HG03571 (cell line): ENCODE results near the gene GLT8D2.

Experiments used
- ATAC-seq: cut with Tn5 transposase; IDR thresholded peaks from one replicate; pipeline ENCODE4 v1.9.1; 2021; ENCODE audit not compliant: unreplicated experiment

The GLT8D2 gene

DNA sequence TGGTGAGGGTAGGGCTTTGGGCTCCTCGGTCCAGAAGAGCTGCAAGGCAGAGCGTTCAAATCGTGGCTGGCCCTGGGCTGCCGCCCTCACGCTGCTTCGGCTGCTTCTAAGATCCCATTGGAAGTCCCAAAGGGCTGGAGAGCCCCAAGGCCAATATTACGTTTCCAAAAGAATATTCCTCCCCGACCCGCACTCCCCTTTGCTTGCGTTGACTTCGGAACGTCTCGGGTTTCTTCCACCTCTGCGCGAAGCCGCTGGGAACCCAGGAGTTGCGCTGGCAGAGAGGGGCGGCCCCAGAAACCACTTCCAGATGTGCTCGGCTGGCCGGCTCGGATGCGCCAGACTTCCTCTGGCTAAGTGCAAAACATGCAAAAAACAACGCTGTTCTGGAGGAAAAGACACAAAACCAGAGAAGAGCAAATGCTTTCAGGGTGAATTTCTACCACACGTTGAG, at the start of gene GLT8D2:
Gene GLT8D2 (minus strand): TSS at position 285 of the 454 bp plus-strand sequence. CDS start 30,539 bp downstream, outside the sequence.
- ATAC-seq = no peak

GRCh38 chr12:104097954-104098353, 48.0 kb upstream of the GLT8D2 start:
- ATAC-seq = no peak

DNA sequence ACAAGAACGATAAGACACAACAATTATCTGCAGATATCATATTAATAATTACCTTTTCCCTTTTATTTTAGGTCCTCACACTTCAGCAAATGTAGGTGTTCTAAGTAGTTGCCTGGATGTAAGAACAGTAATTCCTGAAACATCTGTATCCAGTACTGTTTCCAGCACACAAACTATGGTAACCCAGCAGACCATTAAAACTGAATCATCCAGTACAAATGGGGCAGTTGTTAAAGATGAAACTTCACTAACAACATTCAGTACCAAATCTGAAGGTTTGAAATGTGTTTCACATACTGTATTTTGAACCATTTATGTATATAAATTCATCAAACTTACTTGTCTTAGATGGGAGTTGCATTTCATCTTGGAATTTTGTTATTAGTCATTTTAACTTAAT, 45.3 kb upstream of the GLT8D2 start:
- ATAC-seq = no peak

DNA sequence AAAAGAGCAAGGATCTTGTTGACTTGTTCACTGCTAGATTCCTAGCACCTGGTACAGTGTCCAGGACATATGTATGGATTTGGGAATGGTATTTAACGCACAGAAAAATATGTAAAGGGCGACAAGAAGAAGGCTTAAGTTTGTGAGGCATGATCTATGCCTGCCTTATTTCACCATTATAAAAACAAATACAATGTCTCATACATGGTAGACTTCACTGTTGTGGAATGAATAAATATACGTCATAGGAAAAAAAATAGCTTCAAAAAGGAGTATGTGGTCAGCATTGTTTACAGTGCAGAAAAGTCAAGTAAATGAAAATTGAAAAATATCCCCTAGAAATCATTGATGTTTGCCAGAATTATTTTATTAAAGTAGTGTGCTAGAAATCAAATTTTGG, 44.3 kb upstream of the GLT8D2 start:
- ATAC-seq = no peak

DNA sequence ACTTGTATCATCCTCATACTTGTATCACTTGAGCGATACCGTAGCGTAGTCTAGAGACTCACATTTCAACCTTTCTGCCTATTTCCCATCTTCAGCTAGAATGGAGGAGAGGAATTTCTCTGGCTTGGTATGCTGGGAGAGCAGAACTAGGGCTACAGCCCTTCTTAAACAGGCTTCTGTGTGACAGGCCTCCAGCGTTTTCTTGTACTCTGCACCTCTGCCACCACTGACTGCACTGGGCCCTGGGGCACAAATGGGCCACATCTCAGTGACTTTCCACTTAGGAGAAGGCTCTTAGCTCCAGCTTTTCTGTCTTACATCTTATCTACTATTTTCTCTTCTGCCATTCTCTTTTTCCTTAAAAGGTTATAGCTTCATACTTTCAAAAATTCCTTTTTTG, 41.1 kb upstream of the GLT8D2 start:
- ATAC-seq = no peak

GRCh38 chr12:104090685-104091084, 40.7 kb upstream of the GLT8D2 start:
- no peak for ATAC-seq

GRCh38 chr12:104083769-104084475, 33.9 kb upstream of the GLT8D2 start:
- no peak for ATAC-seq

DNA sequence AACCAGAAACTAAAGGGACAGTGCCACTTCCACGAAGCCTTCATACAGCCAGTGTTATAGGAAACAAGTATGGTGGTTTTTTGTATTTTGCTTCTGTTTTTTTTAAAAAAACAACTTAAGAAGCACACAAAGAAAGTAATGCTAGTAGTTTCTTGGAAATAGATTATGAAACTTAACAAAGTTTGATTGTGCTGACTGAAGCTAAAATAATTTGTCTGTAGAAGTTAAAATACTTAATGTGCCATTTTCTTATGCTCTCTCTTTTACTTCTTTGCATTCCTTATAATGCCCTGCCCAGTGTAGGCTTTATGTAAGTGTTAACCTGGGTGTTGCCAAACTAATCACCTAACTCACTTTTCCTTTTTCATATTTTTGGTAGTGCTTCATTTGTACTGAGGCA, 30.8 kb upstream of the GLT8D2 start:
- no peak for ATAC-seq

DNA sequence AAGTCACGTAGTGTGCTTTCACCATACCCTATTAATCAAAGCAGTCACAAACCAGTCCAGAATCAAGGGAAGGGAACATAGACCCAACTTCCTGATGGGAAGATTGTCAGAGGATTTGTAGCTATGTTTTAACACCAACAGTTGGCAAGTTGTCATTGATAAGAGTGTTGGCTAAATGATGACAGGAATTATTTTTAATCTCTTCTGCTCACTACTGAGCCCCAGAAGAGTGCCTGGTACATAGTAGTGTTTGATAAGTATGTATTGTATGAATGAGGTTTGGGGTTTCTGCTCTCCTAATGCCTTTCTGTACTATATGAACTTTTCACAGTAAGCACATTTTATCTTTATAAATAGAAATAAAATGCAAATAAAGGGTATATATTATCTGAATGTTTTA, 29.0 kb upstream of the GLT8D2 start:
- ATAC-seq = no peak

- ATAC-seq = no peak
These were observed 23.7 kb upstream of the GLT8D2 start for GRCh38 chr12:104073699-104074098.

GRCh38 chr12:104072099-104072498, 22.1 kb upstream of the GLT8D2 start:
- no peak for ATAC-seq

GRCh38 chr12:104064842-104065427, 14.9 kb upstream of the GLT8D2 start:
- no peak for ATAC-seq

- ATAC-seq = peak; percentile 86
These were observed 14.2 kb upstream of the GLT8D2 start, which contains the start of gene HCFC2 for GRCh38 chr12:104064031-104064841. Gene HCFC2 (plus strand): TSS chr12:104064531. CDS start chr12:104064561, 30 bp downstream.

- ATAC-seq = peak; percentile 32
These were observed 13.7 kb upstream of the GLT8D2 start for GRCh38 chr12:104063712-104064030.

GRCh38 chr12:104060791-104061190, 10.8 kb upstream of the GLT8D2 start:
- ATAC-seq = no peak

- ATAC-seq = no peak
These were observed 10.0 kb upstream of the GLT8D2 start for GRCh38 chr12:104059963-104060362.

DNA sequence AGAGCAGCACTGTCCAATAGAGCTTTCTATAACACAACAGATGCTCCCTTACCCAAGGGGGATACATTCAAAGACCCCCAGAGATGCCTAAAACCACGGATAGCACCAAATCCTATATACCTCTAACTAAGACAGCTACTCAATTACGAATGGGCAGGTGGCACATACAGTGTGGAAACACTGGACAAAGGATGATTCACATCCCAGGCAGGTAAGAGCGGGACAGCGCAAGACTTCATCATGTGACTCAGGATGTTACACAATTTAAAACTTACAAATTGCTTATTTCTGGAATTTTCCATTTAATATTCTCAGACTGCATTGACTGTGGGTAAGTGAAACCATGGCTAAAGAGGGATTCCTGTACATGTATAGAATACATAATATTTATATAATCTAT, 8.8 kb upstream of the GLT8D2 start:
- ATAC-seq = no peak

- ATAC-seq = no peak
These were observed 7.8 kb upstream of the GLT8D2 start for GRCh38 chr12:104057771-104058197.

- no peak for ATAC-seq
These were observed 6.5 kb upstream of the GLT8D2 start for GRCh38 chr12:104056419-104056972.

- no peak for ATAC-seq
These were observed 5.8 kb upstream of the GLT8D2 start for GRCh38 chr12:104055686-104056388.
